Trophoblast cell (in vitro differentiated cells and primary cell): Measurements from ENCODE around the gene FASTKD2. TPM values are rescaled to one million over a fixed set of nuclear protein-coding genes. Genes with fewer than 3 reads are reported as not detected.
A peak's percentile ranks its signal among the peaks of the same experiment; 100 is the strongest.

ENCODE experiments used
- DNase-seq, 2 donors: peaks; one replicate each; pipeline ENCODE4 v3.0.0-alpha.2; 2016
- H2AFZ ChIP-seq: 2 replicates; pipeline ENCODE4 v1.6.1; 2013; ENCODE audit warnings: low read length, moderate library complexity, mild to moderate bottlenecking; ENCODE audit not compliant: insufficient read depth, poor library complexity
- H2AK5ac ChIP-seq: 2 replicates; pipeline ENCODE4 v1.6.1; 2013; ENCODE audit warnings: mild to moderate bottlenecking, low read length
- H2BK120ac ChIP-seq: 2 replicates; pipeline ENCODE4 v1.6.1; 2013; ENCODE audit warnings: low read length, mild to moderate bottlenecking, moderate library complexity; ENCODE audit not compliant: insufficient read depth, poor library complexity
- H2BK12ac ChIP-seq: 2 replicates; pipeline ENCODE4 v1.6.1; 2013; ENCODE audit warnings: mild to moderate bottlenecking, low read length, moderate library complexity
- H2BK5ac ChIP-seq: 2 replicates; pipeline ENCODE4 v1.6.1; 2013; ENCODE audit warnings: low read length, low read depth, moderate library complexity, mild to moderate bottlenecking; ENCODE audit not compliant: poor library complexity
- H3K14ac ChIP-seq: 2 replicates; pipeline ENCODE4 v1.6.1; 2013; ENCODE audit warnings: mild to moderate bottlenecking, low read length
- H3K18ac ChIP-seq: 2 replicates; pipeline ENCODE4 v1.6.1; 2013; ENCODE audit warnings: mild to moderate bottlenecking, low read length
- H3K23ac ChIP-seq: 2 replicates; pipeline ENCODE4 v1.6.1; 2013; ENCODE audit warnings: low read length
- H3K27ac ChIP-seq: 2 replicates; pipeline ENCODE4 v1.5.1; 2013; ENCODE audit warnings: low read depth, mild to moderate bottlenecking, inconsistent platforms, low read length, moderate library complexity
- H3K27me3 ChIP-seq: 2 replicates; pipeline ENCODE4 v1.6.1; 2013; ENCODE audit warnings: inconsistent platforms, mild to moderate bottlenecking, low read length, moderate library complexity; ENCODE audit not compliant: insufficient read depth
- H3K36me3 ChIP-seq, 2 experiments: 1 replicate in 1 of 2; 2 replicates in 1 of 2; pipeline ENCODE4 v1.6.1; 2013; ENCODE audit warnings: low read length in 2 of 2, mild to moderate bottlenecking in 2 of 2, moderate library complexity in 1 of 2; ENCODE audit not compliant: insufficient read depth in 2 of 2, control insufficient read depth in 1 of 2
- H3K4ac ChIP-seq: 2 replicates; pipeline ENCODE4 v1.6.1; 2013; ENCODE audit warnings: low read depth, mild to moderate bottlenecking, low read length, moderate library complexity
- H3K4me1 ChIP-seq, 2 experiments: 1 replicate in 1 of 2; 2 replicates in 1 of 2; pipeline ENCODE4 v1.6.1; 2013; ENCODE audit warnings: low read length in 2 of 2, mild to moderate bottlenecking in 2 of 2, moderate library complexity in 1 of 2; ENCODE audit not compliant: insufficient read depth in 2 of 2, control insufficient read depth in 1 of 2
- H3K4me2 ChIP-seq: 2 replicates; pipeline ENCODE4 v1.6.1; 2013; ENCODE audit warnings: inconsistent platforms, mild to moderate bottlenecking, low read length, moderate library complexity
- H3K4me3 ChIP-seq: 2 replicates; pipeline ENCODE4 v1.5.1; 2013; ENCODE audit warnings: mild to moderate bottlenecking, low read depth, low read length, inconsistent platforms
- H3K79me1 ChIP-seq: one replicate; pipeline ENCODE4 v1.6.1; 2013; ENCODE audit warnings: low read length
- H3K79me2 ChIP-seq: 2 replicates; pipeline ENCODE4 v1.6.1; 2013; ENCODE audit warnings: low read length, mild to moderate bottlenecking; ENCODE audit not compliant: control insufficient read depth, insufficient read depth, poor library complexity
- H3K9ac ChIP-seq: 2 replicates; pipeline ENCODE4 v1.6.1; 2013; ENCODE audit warnings: mild to moderate bottlenecking, low read length
- H3K9me3 ChIP-seq: 2 replicates; pipeline ENCODE4 v1.6.1; 2013; ENCODE audit warnings: low read depth, mild to moderate bottlenecking, control low read depth, inconsistent platforms, low read length; ENCODE audit not compliant: insufficient read depth
- H4K12ac ChIP-seq: 2 replicates; pipeline ENCODE4 v1.6.1; 2013; ENCODE audit warnings: low read depth, mild to moderate bottlenecking, low read length, moderate library complexity
- H4K8ac ChIP-seq: 2 replicates; pipeline ENCODE4 v1.6.1; 2013; ENCODE audit warnings: low read depth, mild to moderate bottlenecking, low read length, moderate library complexity
- H4K91ac ChIP-seq: one replicate; pipeline ENCODE4 v1.6.1; 2013; ENCODE audit warnings: low read depth, mild to moderate bottlenecking, low read length, moderate library complexity
- WGBS: extraction: QIAGEN DNeasy Blood & Tissue Kit; methylation state at CpG from one replicate; pipeline ENCODE4 v1.1.7; 2013; ENCODE audit warnings: missing lambda C conversion rate; ENCODE audit not compliant: insufficient read length, insufficient coverage; ENCODE audit errors: extremely low coverage; 5-methylcytosine and 5-hydroxymethylcytosine counted together
- polyA plus RNA-seq: library from polyadenylated mRNA; stranded (reverse); fragments of 200-250 nt; gene quantifications from 2 replicates; pipeline ENCODE4 v1.2.3, GENCODE V29; 2013

The FASTKD2 gene
- 12.1 and 12.5 TPM in 2 replicates for polyA plus RNA-seq

DNA sequence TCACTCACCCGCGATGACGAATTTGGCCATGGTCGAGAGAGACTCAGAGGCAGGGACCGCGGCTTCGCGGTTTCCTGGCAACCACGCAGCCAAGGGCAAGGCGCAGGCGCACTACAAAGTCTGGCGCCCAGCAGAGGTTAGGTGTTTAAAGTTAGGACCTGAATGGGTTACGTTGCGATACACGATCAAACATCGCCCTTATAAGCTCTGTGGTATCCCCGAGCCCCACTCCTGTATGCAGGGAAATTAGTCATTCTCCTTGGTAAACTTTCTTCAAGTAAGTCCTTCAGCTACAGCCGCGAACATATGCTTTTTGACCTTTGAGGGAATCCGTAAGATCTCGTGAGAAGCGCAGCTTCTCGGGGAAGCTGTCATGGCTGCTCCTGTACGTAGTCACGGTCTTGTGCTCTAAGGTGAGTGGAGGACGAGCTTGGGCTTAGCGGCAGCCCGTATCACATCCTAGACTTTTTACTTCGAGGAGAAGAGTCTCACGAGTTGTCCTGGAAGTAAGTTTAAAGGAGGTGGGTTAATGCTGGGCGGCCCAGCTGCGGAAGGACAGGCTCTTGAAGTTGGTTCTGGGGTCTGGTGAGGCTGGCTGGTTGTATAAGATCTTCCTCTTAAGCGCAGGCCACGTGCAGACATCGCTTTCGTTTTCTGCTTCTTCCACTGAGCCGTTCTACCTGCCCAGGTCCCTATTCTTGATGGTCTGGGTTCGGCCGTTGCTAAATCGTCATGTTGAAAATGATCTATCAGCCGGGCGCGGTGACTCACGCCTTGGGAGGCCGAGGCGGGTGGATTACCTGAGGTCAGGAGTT, at the start of gene FASTKD2, which contains the start of gene MDH1B:
Gene FASTKD2 (plus strand): TSS at position 365 of the 815 bp plus-strand sequence. CDS start 1,088 bp downstream, outside the sequence.
Gene MDH1B (minus strand): TSS at position 87 of the 815 bp plus-strand sequence. CDS start 57 bp downstream, at position 30.
- no peaks in the 10 kb centered on the region for H3K27me3 ChIP-seq
- H4K12ac ChIP-seq: peak within 1 kb of the TSS; percentile 21
- H2BK120ac ChIP-seq: peak within 1 kb of the TSS; percentile 40
- no peak within 1 kb of the TSS for H3K23ac ChIP-seq
- DNase-seq: peak; percentile 97 to 99
- peaks cover 2% of the 10 kb centered on the region for H3K79me2 ChIP-seq
- H3K4me2 ChIP-seq: peak within 1 kb of the TSS; percentile 91
- peaks cover 2 to 3% of the 10 kb centered on the region in 2 experiments for H3K36me3 ChIP-seq
- H3K27ac ChIP-seq: peak within 1 kb of the TSS; percentile 60
- H3K9me3 ChIP-seq: no peaks in the 10 kb centered on the region
- no peak within 1 kb of the TSS for H2BK12ac ChIP-seq
- H2AFZ ChIP-seq: peak within 1 kb of the TSS; percentile 68
- no CpG with 5 or more reads among the region's 46 CpGs for WGBS
- H3K9ac ChIP-seq: peak within 1 kb of the TSS; percentile 86
- no peak within 1 kb of the TSS for H2AK5ac ChIP-seq
- H3K14ac ChIP-seq: peak within 1 kb of the TSS; percentile 69
- H3K4me1 ChIP-seq: no peaks in the 10 kb centered on the region
- peak within 1 kb of the TSS; percentile 83 for H3K4me3 ChIP-seq
- peak within 1 kb of the TSS; percentile 84 for H4K8ac ChIP-seq
- peak within 1 kb of the TSS; percentile 54 for H4K91ac ChIP-seq
- H3K79me1 ChIP-seq: peaks cover 4% of the 10 kb centered on the region
- no peak within 1 kb of the TSS for H3K18ac ChIP-seq
- H3K4ac ChIP-seq: no peak within 1 kb of the TSS
- peak within 1 kb of the TSS; percentile 65 for H2BK5ac ChIP-seq

DNA sequence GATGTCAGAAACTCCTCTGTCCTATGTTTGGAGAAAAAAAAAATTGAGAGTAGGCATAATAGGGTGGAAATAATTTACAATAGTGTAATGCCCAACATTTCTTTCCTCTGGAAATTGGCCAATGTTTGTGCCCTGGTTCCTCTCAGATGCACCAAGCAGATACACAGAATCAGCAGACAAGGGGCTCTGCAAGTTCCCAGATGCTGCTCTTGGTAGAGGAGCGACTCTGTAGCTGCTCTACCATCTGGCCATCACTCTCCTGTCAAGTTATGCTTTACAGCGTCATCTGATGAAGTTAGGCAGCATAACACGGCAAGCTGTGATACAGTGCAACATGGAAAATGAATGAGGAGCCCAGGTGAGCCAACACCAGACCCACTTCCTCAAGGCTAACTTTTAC, 48.8 kb upstream of the FASTKD2 start:
- Histone ChIP-seq H3K4ac (no peak overlapping the region), H4K8ac (no peak overlapping the region), H3K79me1 (no peaks in the 10 kb centered on the region), H3K23ac (no peak overlapping the region), H3K4me3 (no peak overlapping the region), H3K4me1 (peaks cover 0 to 4% of the 10 kb centered on the region in 2 experiments), H2AK5ac (no peak overlapping the region), H2BK12ac (no peak overlapping the region), H3K36me3 (no peaks in the 10 kb centered on the region), H2AFZ (no peak overlapping the region), H3K4me2 (no peak overlapping the region), H3K79me2 (no peaks in the 10 kb centered on the region), H3K14ac (no peak overlapping the region), H3K18ac (no peak overlapping the region), H3K9me3 (no peaks in the 10 kb centered on the region), H3K27ac (no peak overlapping the region), H3K27me3 (no peaks in the 10 kb centered on the region), H4K12ac (no peak overlapping the region), H2BK5ac (no peak overlapping the region), H3K9ac (no peak overlapping the region), H4K91ac (no peak overlapping the region), H2BK120ac (no peak overlapping the region)
- no CpG with 5 or more reads among the region's 3 CpGs for WGBS
- no peak for DNase-seq

DNA sequence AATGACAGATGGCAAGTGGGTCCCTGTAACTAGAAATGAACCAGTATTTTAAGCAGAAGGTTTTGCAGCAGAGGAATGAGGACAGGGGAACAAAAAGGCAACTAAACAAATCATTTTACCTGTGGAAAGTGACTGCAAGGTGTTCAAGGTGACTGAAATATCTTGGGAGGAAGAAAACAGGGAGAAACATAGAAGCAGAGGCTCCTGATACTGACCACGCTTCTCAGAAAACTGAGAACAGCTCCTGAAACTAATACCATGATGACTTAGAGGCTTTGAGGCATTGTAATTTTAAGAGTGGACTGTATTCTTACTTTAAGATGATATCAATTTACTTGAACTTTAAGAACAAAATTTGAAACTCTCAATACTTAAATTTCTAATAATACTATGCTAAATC, 47.1 kb upstream of the FASTKD2 start, which contains the start of gene DYTN:
Gene DYTN (minus strand): TSS at position 101 of the 400 bp plus-strand sequence. CDS start 117 bp downstream, outside the sequence.
- Histone ChIP-seq H3K36me3 (no peaks in the 10 kb centered on the region), H3K27ac (no peak within 1 kb of the TSS), H2BK5ac (no peak within 1 kb of the TSS), H3K4me3 (no peak within 1 kb of the TSS), H3K79me1 (no peaks in the 10 kb centered on the region), H3K14ac (no peak within 1 kb of the TSS), H3K4me2 (no peak within 1 kb of the TSS), H3K4ac (no peak within 1 kb of the TSS), H4K12ac (no peak within 1 kb of the TSS), H4K91ac (no peak within 1 kb of the TSS), H2BK120ac (no peak within 1 kb of the TSS), H3K9me3 (peaks cover 2% of the 10 kb centered on the region), H4K8ac (no peak within 1 kb of the TSS), H3K79me2 (no peaks in the 10 kb centered on the region), H3K27me3 (no peaks in the 10 kb centered on the region), H2BK12ac (no peak within 1 kb of the TSS), H3K4me1 (peaks cover 0 to 5% of the 10 kb centered on the region in 2 experiments), H3K18ac (no peak within 1 kb of the TSS), H3K9ac (no peak within 1 kb of the TSS), H3K23ac (no peak within 1 kb of the TSS), H2AFZ (no peak within 1 kb of the TSS), H2AK5ac (no peak within 1 kb of the TSS)
- no peak for DNase-seq
- whole genome bisulfite sequencing: no CpG with 5 or more reads among the region's 1 CpG

DNA sequence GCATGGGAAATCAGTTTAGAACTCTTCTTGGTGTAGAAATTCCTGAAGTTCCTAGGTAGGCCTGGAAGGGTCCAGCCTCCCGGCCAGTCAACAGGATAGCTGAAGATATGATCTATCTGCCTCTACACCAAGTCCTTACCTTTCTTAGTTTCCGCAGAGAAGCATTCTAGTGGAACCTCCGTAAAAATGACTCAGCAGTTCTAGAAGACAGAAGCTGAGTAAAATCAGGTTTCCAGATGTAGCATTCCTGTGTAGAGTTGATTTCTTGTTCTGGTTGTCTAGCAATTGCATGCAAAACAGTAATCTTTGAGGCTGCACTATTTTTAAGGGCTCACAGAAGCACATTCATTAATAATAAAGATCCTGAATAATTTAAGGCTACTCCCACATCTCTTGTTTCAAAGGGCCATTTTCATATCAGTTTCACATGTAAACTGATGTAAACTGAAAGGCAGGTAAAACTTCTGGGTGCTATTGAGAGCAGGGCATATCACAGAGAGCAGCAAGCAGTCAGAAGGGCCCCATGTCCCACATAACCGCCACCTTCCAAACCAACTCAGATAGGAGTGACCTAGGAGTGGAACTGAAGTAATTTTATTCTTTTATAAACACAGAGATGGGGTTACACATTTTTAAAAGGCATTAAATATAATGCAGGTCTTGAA, 44.0 kb upstream of the FASTKD2 start:
- Histone ChIP-seq H2BK120ac (no peak overlapping the region), H4K91ac (peak overlapping the region; percentile 35)
- no peak for DNase-seq

More for the DNA sequence above, 44.0 kb upstream of the FASTKD2 start:
- Histone ChIP-seq H3K9me3 (peaks cover 2% of the 10 kb centered on the region), H3K36me3 (no peaks in the 10 kb centered on the region), H3K79me2 (no peaks in the 10 kb centered on the region), H3K79me1 (no peaks in the 10 kb centered on the region), H4K12ac (no peak overlapping the region), H2AFZ (no peak overlapping the region), H3K27me3 (no peaks in the 10 kb centered on the region), H3K4me2 (no peak overlapping the region), H3K23ac (no peak overlapping the region), H3K14ac (no peak overlapping the region), H3K4me3 (no peak overlapping the region), H3K4me1 (peaks cover 0 to 5% of the 10 kb centered on the region in 2 experiments), H2BK5ac (peak overlapping the region; percentile 78), H2BK12ac (no peak overlapping the region), H3K18ac (no peak overlapping the region), H3K27ac (peak overlapping the region; percentile 43), H4K8ac (no peak overlapping the region), H2AK5ac (no peak overlapping the region), H3K4ac (no peak overlapping the region), H3K9ac (no peak overlapping the region)
- WGBS: no CpG with 5 or more reads among the region's 4 CpGs
